ENCODE data around the gene CFAP57.
A peak's percentile ranks its signal among the peaks of the same experiment; 100 is the strongest.

Gene CFAP57

DNA sequence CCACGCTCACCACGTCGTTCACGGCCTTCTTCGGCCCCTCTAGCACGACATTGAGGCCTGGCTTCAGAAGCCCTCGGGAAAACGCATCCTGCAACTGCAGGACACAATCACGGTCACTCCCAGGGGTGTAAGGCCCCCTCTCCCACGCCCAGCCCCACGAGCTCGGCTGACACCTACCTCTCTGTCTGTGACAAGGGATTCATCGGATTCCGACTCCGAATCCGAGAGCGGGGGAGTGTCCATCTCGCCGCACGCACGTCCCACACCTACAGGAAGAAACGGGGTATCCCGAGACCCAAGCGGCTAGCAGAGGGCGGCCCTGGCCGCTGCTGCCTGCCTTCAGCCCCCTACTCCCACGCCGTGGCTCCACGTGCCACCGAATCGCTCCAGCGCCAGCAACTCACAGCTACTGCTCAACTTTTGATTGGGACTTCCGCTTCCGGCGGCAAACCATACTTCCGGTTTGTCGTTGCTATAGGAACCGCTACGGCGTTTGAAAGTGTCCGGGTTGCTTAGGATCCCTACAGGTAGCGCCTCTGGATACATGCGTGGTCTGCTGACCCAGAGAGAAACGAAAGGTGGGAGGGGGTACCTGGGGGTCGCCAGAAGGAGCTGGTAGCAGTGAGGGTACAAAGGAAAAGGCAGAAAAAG is at the start of gene CFAP57, which contains the start of gene EBNA1BP2:
CFAP57 (plus strand) TSS at position 455 of the 651 bp plus-strand sequence. CDS start 424 bp downstream, outside the sequence.
EBNA1BP2 (minus strand) TSS at position 415 of the 651 bp plus-strand sequence; CDS start at position 243, 172 bp downstream.
- DNase-seq, result peak; percentile 91

DNA sequence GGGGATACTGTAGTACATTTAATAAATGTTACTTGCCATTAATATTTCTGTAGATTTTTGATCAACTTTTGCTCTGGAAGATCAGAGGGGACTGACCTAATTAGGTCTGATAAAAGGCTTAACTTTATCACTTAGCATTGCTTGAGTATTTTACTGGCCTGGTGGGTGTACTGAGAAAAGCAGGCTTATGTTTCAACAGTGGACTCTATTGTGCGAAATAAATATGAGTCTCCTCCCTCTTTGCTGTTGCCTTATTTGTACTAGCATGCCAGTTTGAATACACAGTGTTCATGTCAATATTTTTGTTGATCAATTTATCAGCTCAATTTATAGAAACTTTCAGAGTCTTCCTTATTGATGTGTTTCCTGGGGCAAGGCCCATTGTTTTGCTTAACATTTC is 49.1 kb upstream of the CFAP57 start:
- no peak for DNase-seq

DNA sequence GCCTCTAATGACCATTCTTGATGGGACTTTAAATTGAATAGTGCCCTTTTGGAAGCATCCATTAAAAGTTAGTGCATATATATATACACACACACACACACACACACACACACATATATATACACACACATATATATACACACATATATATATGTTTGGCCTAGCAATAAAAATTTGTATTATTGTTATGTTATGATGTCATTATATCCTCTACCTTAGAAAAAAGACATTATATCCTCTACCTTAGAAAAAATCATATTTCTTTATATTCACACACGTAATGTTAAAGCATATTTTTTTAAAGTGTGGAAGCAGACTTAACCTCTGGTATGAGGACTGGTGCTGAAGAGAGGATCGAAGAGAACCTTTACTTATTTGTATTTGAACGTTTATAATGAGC is 43.3 kb upstream of the CFAP57 start:
- DNase-seq, result no peak

DNA sequence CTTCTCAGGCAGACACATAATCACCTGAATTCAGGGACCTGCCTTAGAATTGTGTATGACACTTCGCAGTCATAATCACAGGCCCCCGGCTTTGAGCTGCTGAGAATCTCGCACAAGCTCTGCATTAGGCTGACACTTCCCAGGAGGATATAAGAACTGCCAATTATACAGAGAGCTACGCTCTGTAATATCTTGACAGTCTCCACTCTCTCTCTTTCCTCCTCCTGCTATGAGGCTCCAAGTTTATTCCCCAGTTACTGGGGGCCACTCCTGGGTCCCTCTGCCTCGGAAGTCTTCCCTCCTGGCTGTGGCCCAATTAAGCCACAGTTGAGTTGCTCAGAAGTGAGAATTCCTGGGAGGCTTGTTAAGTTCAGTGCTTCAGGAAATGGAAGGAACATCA is 42.7 kb upstream of the CFAP57 start:
- no peak for DNase-seq

DNA sequence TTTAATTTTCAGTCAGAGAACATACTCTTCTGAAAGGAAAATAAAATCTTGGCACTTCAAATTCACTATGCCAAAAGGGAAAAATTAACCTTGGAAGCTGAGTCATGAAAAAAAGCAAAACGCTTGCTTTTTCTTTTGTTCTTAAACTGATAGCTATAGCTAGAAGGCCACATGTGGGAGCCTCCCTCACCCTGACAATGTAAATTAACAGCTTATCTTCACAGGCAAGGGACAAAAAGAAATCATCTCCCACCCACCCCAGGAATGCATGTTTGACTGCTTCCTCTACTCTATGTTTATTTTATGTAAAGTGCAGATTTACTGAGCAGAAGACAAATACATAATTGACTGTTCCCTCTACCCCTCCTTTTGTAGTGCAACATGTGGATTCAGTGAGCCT is 38.1 kb upstream of the CFAP57 start:
- DNase-seq, result no peak

- no peak for DNase-seq
These were observed 37.5 kb upstream of the CFAP57 start for GRCh38 chr1:43134640-43135039.

DNA sequence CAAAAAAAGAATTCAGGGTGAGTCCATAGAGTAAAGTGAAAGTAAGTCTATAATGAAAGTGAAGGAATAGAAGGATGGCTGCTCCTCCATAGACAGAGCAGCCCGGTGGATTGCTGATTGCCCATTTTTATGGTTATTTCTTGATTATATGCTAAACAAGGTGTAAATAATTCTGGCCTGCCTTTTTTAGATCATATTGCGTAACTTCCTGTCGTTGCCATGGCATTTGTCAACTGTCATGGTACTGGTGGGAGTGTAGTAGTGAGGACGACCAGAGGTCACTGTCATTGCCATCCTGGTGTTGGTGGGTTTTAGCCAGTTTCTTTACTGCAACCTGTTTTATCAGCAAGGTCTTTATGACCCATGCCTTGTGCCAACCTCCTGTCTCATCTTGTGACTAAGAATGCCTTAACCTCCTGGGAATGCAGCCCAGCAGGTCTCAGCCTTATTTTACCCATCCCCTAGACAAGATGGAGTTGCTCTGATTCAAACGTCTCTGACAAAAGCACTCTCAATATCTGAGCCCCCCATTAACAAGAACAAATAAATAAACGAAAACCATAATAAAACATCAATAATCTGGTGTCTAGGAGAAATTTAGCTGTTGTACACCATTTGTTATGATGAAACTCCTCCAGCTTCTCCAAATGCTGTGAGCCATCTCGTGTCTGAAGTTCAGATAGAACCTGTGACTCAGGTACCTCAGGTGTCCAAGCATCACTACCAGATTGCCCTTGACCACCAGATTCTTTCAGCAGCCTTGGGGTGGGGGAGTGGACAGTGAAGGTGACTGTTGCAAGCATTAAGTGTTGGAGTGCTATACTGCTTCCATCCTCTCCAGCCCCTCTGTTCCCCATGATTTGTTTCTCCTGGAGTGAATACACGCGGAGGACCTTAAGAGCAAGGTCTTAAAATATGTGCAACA is 36.0 kb upstream of the CFAP57 start:
- peak; percentile 32 for DNase-seq

DNA sequence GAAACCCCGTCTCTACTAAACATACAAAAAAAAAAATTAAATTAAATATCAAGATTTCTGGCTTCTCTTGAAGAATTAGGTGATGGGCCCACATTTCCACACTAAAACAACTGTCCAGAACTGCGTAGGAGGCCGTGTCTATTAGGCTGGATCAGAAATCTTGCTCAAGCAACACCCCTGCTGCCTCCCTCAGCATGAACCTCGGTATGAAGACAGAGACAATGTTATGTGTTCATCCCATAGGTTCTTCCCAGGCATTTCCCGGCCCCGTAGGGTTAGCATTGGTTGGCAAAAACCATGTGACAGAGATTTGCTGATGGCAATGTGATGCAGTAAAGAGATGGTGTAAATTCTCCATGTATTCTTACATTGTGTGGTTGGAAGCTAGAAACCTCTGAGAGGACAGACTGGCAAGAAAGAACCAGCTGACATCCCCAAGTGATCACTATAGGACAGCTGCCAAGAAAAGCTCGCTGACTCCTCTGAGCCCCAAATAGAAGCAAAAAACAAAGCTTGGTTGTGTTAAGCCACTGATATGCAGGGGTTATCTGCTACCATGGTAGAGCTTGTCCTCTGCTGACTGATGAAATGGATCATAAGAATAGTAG is 34.6 kb upstream of the CFAP57 start:
- DNase-seq, result no peak

DNA sequence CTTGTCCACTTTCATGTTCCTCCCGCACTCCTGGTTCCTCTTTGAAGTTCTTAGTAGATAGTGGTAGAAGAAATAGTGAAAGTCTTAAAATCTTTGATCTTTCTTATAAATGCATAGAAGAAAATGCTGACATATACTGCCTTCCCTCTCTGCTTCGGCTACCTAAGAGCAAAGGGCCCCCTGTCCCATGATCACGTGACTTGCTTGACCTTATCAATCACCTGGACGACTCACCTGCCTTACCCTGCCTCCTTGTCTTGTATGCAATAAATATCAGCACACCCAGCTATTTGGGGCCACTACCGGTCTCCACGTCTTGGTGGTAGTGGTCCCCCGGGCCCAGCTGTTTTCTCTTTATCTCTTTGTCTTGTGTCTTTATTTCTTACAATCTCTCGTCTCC is 32.8 kb upstream of the CFAP57 start:
- peak; percentile 34 for DNase-seq

DNA sequence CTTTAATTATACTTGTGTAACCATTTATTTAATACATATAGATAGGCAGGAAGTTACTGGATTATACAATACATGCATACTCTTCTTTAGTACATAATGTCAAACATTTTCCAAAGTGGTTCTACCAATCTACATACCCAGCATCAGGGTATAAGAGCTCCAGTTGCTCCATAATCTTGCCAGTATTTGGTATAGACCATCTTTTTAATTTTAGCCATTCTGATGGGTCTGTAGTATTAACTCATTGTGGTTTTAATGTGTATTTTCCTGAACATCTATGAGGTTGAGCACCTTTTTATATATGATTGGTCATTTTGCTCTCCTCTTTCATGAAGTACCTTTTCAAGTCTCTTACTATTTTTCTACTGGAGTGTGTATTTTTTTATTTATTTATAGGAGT is 32.1 kb upstream of the CFAP57 start:
- no peak for DNase-seq

DNA sequence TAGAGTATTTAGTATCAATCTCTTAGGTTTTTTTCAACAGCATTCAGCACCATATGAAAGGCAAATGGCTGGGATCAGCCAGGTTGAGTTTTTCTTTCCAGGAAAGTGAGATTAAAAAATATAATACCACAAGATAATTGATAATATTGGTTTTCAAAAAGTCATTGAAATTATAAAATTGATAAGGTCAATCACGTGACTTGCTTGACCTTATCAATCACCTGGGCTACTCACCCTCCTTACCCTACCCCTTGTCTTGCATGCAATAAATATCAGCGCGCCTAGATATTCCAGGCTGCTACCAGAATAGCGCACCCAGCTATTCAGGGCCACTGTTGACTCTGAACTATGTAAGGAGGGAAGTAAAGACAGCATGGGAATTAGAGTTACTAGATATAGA is 31.5 kb upstream of the CFAP57 start:
- no peak for DNase-seq

- DNase-seq, result no peak
These were observed 28.7 kb upstream of the CFAP57 start for GRCh38 chr1:43143441-43143888.

GRCh38 chr1:43144237-43144636 is 27.9 kb upstream of the CFAP57 start:
- no peak for DNase-seq

DNA sequence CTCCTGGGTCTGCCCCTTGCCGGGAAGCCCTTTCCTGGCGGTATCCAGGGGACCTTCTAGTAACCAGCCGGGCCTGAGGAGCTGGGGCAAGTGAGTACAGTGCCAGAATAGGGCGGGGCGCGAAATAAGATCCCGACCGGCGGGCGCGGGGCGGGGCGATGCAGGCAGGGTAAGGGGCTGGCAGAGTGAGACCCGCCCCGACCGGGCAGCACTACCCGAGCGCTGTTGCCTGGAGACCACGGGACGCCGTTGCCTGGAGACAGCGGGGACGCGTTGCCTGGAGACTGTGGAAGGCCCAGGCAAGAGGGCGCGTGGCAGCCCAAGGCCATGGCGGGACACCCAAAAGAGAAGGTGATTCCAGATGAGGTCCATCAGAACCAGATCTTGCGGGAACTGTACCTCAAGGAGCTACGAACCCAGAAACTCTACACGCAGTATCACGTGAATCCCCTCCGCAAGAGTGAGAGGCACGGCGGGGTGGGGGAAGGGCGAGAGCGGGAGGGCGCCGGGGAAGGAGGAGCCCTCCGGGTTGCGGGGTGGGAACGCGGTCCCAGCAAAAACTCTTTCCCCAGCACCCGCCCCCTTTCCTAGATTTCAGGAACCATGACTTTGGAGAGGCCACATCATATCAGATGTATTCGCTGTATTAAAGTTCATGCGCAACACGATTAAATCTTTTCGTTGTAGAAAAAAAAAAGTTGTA is 24.4 kb upstream of the CFAP57 start:
- no peak for DNase-seq

DNA sequence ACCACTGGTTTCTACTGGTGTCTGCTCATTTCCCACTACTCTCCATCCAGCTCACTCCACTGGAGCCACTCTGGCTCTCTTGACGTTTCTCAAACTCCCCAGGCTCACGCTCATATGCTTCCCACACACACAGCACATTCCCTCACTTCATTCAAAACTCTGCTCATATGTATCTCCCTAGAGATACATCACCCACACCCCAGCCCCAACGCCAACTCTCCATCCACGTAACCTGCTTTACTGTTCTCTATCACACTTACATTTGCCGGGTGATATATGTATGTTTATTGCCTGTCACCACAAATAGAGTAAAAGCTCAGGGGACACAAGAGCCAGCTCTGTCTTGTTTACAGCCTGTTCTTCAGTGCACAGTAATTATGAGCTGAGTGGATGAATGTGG is 22.2 kb upstream of the CFAP57 start:
- DNase-seq, result no peak

DNA sequence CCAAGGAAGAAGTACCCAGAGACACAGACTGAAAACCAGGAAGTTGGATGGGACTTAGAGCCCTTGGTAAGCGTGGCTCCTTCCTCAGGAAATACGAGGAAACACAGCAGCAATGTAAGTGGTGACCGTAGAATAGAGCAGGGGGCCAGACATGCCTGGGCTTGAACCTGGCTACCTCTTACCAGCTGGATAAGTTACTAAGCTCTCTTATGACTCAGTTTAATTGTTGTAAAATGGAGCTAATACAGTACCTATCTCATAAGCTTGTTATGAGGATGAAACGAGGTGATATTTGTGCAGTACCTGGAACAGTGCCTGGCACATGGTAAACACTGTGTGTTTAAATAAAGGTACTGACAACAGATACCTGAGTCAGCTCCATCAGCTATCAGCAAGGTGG is 19.3 kb upstream of the CFAP57 start:
- DNase-seq, result peak; percentile 46

DNA sequence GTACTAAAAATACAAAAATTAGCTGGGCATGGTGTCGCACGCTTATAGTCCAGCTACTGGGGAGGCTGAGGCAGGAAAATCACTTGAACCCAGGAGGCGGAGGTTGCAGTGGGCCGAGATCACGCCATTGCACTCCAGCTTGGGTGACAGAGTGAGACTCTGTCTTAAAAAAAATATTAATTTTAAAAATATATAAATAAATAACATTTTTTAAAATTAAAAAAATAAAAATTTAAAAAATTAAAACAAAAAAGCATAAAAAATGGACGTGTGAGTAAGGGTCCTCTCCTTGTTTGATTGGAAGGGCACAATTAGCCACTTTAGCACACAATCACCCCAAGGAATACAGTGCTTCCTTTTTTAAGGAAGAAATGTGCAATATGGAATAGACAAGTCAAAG is 18.7 kb upstream of the CFAP57 start:
- no peak for DNase-seq

GRCh38 chr1:43156026-43156425 is 16.1 kb upstream of the CFAP57 start:
- DNase-seq, result no peak

- no peak for DNase-seq
These were observed 7.0 kb upstream of the CFAP57 start for GRCh38 chr1:43165162-43165561.

DNA sequence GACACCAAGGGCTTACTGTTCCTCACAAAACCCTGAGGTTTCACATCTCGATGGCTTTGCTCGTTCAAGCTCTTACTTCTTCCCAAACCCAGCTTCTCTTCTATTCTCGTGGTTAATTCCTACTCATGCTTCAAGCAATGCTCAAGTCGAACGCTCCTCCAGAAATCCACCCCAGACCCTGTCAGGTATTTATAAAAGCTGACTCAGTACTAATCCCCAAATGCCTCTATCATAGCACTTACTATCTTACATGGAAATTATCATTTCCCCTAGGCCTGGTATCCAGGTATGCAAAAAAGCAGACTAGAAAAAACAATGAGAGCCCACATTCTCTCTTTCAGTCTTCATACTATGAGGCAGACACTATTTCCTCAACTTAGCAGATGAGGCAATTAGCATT is 6.4 kb upstream of the CFAP57 start:
- no peak for DNase-seq

DNA sequence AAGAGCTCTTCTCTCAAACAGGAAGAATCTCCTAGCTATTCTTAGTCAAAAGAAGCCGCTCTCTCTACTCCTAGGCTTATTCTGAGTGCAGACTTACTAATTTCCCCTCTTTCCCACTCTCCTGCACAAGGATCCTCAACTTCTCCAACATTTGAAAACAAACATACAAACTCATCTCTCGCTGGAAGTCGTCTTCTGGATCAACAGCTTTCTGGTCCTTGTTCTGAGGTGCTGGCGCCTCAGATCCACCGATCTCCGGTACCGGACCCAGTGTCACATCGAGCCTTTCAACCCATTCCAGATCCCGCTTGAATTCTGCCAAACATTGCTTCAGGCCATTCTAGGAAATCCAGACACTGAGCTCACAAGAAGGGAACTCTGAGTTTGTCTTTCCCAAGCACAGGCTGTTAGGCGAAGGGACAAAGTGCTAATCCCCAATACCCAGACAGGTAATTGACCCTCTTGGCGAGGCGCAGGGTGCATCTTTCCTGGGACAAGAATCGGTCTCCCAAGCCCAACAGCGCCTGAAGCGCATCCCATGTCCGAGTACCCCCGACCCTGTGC is 736 bp upstream of the CFAP57 start:
- no peak for DNase-seq

- DNase-seq, result peak; percentile 78
These were observed 420 bp downstream of the CFAP57 start for GRCh38 chr1:43172527-43172972.

GRCh38 chr1:43174873-43175272 is 2.7 kb downstream of the CFAP57 start:
- DNase-seq, result no peak

Measured in MV-4-11 (cell line).